Inferior parietal cortex (tissue), 1 donor: ENCODE results near the gene NRXN2.

ENCODE experiments used
- DNase-seq: peaks from one replicate; pipeline ENCODE4 v3.0.0-alpha.2; 2016; ENCODE audit errors: extremely low spot score

The NRXN2 gene

GRCh38 chr11:64593156-64594105 is 129.6 kb downstream of the NRXN2 start:
- DNase-seq, result no peak

- no peak for DNase-seq
Measured at GRCh38 chr11:64592656-64593055, 130.3 kb downstream of the NRXN2 start.

- no peak for DNase-seq
Measured at GRCh38 chr11:64592234-64592615, 130.8 kb downstream of the NRXN2 start.

DNA sequence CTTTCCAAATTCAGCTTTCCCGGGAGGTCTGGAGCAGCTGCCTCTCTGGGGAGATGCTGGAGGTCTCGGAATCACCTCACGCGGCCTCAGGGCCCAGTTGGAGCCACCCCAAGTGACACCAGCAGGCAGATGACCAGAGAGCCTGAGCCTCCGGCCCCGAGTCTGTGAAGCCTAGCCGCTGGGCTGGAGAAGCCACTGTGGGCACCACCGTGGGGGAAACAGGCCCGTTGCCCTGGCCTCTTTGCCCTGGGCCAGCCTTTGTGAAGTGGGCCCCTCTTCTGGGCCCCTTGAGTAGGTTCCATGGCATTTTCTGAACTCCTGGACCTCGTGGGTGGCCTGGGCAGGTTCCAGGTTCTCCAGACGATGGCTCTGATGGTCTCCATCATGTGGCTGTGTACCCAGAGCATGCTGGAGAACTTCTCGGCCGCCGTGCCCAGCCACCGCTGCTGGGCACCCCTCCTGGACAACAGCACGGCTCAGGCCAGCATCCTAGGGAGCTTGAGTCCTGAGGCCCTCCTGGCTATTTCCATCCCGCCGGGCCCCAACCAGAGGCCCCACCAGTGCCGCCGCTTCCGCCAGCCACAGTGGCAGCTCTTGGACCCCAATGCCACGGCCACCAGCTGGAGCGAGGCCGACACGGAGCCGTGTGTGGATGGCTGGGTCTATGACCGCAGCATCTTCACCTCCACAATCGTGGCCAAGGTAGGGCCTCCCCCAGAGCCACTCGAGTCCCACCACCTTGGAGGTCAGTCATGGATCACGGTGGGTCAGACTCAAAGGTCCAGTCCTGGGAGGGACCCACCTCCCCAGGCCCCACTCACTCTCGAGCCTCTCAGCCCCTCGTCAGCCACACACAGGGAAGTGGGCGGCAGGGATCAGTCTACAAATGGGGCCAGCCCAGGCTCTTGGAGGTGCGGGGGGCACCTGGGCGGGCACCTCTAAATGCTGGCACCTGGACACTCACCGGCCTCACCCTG is 131.5 kb downstream of the NRXN2 start:
- DNase-seq, result no peak

- DNase-seq, result no peak
Measured at GRCh38 chr11:64590763-64591221, 132.2 kb downstream of the NRXN2 start, which contains the start of gene SLC22A12. Gene SLC22A12, plus strand, starts transcription at chr11:64591220. Its CDS starts 337 bp downstream, at chr11:64591557.

DNA sequence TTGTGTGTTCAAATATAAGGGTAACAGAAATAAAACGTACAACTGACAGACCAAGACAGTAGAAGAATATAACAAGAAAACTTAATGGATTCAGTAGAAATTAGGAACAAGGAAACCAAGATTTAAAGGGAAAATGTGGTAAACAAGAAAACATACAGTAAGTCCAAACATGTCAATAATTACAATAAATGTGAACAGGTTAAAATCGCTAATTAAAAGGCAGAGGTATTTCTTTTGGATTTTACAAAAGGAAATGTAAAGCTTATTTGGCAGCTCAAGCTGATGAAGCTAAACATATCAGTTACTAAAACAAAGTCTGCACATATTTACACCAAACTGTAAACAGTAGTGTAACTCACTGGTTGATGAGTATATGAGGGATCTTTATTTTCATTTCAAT is 134.3 kb downstream of the NRXN2 start:
- DNase-seq, result no peak

DNA sequence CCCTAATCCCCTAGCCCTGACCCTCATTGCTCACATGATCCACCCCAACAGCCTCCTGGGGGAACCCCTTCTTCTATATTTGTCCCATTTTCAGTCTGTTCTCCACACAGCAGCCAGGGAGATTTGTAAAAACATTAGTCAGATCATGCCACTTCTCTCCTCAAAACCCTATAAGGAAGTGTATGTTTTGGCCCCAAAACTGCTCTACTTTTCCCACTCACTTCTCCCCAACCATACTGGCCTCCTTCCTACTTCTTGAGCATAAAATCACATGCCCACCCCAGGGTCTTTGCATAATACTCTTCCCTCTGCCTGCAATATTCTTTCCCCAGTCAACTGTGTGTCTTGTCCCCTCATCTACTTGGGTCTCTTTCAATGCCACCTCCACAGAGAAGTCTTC is 136.6 kb downstream of the NRXN2 start:
- DNase-seq, result no peak

DNA sequence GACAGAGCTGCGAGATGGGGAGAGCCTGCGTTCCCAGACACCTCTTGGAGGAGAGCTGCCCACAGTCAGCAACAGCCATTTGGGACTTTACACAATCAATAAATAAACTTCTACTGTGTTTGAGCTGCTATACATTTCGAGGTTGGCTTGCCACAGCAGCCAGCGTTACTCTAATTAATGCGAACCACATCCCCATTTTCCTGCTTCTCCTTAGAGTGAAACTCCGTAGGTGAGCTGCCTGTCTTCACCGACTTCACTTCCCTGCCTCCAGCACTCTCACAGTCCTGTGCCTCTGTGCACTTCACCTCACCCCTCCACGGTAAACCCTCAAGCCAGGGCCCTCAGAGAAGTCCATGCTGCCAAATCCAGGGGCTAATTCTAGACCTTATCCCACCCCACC is 137.8 kb downstream of the NRXN2 start:
- DNase-seq, result no peak

- no peak for DNase-seq
Measured at GRCh38 chr11:64583296-64584262, 139.4 kb downstream of the NRXN2 start.

- no peak for DNase-seq
Measured at GRCh38 chr11:64582885-64583284, 140.1 kb downstream of the NRXN2 start.

- DNase-seq, result no peak
Measured at GRCh38 chr11:64581057-64581523, 141.9 kb downstream of the NRXN2 start.

DNA sequence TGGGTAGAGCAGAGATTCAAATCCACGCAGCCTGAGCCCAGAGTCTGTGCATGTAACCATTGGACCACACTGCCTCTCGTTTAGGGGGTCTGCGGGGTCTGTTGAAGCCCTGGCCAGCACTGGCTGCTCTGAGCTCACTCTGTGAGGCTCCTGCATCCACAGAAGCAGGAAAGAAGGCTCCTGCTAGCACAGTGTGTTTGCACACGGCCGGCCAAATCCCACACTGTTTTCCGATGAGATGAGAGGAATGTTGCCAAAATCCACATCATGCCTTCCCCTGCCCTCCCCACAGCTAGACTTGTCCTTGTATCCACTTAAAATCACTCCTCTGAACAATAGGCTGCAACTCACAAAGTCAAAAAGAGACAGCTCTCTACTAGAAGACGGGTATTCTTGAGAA is 142.6 kb downstream of the NRXN2 start:
- peak; percentile 27 for DNase-seq

DNA sequence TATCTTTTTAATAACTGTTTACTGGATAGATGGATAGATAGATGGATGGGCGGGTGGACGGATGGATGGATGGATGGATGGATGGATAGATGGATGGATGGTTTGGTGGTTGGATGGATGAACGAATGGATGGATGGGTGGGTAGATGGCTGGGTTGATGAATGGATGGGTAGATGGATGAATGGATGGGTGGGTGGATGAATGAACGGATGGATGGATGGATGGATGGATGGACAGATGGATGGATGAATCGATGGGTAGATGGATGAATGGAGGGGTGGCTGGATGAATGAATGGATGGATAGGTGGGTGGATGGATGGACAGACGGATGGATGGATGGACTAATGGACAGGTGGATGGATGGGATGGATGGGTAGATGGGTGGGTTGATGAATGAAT is 145.8 kb downstream of the NRXN2 start:
- no peak for DNase-seq

GRCh38 chr11:64572143-64572542 is 150.9 kb downstream of the NRXN2 start:
- no peak for DNase-seq

DNA sequence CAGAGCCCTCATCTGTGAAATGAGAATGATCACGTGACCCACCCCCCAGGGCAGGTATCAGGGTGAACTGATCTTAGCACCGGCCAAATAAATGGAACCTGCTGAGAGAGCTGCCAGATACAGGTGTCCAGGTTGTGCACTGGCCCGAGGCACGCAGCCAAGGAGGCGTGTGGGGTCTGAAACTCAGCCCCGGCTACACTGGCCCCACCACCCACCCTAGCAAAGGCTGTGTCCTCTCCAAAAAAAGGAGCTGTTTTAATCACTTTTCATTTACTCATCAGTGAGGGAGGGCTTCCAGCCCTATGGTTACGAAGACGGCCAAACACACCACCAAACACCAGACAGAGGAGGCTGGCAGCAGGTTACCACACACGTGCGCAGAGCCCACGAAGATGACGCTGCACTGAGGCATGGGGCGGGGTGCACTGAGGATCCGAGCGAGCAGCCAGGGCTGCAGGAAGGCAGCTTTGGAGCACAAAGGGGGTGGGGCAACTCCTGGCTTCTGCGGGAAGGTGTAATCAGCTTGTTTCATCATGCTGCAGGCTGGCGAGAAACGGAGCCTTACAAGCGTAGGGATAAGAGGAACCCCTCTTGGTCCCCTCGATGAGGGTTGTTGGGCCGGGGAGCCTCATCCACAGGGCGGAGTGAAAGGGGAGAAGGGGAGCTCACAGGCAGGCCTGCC is 151.4 kb downstream of the NRXN2 start:
- DNase-seq, result no peak

DNA sequence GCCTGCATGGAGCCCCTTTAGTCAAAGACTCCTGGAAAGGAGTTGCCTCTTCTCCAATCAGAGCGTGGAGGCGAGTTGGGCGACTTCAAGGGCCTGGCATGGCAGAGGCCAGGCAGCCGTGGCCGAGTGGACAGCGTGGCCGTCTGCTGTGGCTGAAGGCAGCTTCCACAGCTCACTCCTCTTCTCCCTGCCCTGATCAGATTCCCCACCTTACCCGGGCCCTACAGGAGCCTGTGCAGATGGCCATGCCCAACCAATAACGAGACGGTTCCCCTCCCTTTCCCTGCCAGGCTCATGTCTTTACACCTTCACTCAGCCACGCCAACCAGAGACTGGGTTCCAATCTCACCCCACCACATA is 152.0 kb downstream of the NRXN2 start:
- DNase-seq, result no peak

GRCh38 chr11:64570341-64570740 is 152.7 kb downstream of the NRXN2 start:
- peak; percentile 15 for DNase-seq

DNA sequence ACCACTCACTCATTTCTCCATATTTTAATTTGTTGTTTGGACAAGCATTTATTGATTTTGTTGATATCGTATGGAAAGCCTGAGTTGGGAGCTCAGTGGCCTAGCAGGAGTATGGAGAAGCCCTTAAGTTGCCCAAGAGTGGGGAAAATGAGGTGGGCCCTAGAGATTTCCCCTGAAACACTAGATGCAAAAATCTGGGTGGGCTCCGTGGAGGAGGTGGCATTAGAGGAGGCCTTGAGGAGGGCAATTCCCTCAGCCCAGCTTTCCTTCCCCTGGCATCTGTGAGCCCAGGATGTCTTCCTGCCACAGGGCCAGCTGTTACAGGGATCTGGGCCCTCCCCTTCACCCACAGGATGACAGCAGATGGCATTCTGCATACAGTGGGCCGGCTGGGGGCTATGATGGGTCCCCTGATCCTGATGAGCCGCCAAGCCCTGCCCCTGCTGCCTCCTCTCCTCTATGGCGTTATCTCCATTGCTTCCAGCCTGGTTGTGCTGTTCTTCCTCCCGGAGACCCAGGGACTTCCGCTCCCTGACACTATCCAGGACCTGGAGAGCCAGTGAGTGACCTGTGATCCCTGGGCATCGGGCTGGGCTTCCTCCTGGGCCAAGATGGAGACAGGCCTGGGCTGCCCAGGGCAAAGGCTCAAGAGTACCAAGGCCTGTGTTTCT is 153.6 kb downstream of the NRXN2 start:
- no peak for DNase-seq

- DNase-seq, result no peak
Measured at GRCh38 chr11:64568584-64569140, 154.3 kb downstream of the NRXN2 start.
